ENCODE measurements around the gene PLPPR3.

PLPPR3 gene

GRCh38 chr19:821825-822503, at the start of gene PLPPR3:
PLPPR3 (minus strand) TSS chr19:821955; CDS start chr19:821559, 396 bp downstream.
- no peak for DNase-seq (ENCODE audit: low spot score)

GRCh38 chr19:870963-871401, 49.2 kb upstream of the PLPPR3 start:
- DNase-seq (ENCODE audit: low spot score), result no peak

GRCh38 chr19:870314-870713, 48.6 kb upstream of the PLPPR3 start:
- no peak for DNase-seq (ENCODE audit: low spot score)

GRCh38 chr19:869245-870177, 47.8 kb upstream of the PLPPR3 start:
- DNase-seq (ENCODE audit: low spot score), result no peak

- no peak for DNase-seq (ENCODE audit: low spot score)
Measured at GRCh38 chr19:868458-869244, 46.9 kb upstream of the PLPPR3 start.

- no peak for DNase-seq (ENCODE audit: low spot score)
Measured at GRCh38 chr19:867855-868457, 46.2 kb upstream of the PLPPR3 start.

- DNase-seq (ENCODE audit: low spot score), result no peak
Measured at GRCh38 chr19:867301-867793, 45.6 kb upstream of the PLPPR3 start.

- no peak for DNase-seq (ENCODE audit: low spot score)
Measured at GRCh38 chr19:866769-867300, 45.1 kb upstream of the PLPPR3 start.

GRCh38 chr19:863315-863620, 41.5 kb upstream of the PLPPR3 start:
- DNase-seq (ENCODE audit: low spot score), result no peak

- DNase-seq (ENCODE audit: low spot score), result peak; percentile 47
Measured at GRCh38 chr19:862581-863314, 41.0 kb upstream of the PLPPR3 start.

GRCh38 chr19:861756-862580, 40.2 kb upstream of the PLPPR3 start:
- DNase-seq (ENCODE audit: low spot score), result peak; percentile 65

GRCh38 chr19:861141-861755, 39.5 kb upstream of the PLPPR3 start:
- DNase-seq (ENCODE audit: low spot score), result no peak

- no peak for DNase-seq (ENCODE audit: low spot score)
Measured at GRCh38 chr19:858868-859843, 37.4 kb upstream of the PLPPR3 start, which contains the start of gene CFD. CFD (plus strand) TSS chr19:859664; CDS start chr19:859690, 26 bp downstream.

- DNase-seq (ENCODE audit: low spot score), result no peak
Measured at GRCh38 chr19:858284-858683, 36.5 kb upstream of the PLPPR3 start.

- no peak for DNase-seq (ENCODE audit: low spot score)
Measured at GRCh38 chr19:855566-856120, 33.9 kb upstream of the PLPPR3 start.

- no peak for DNase-seq (ENCODE audit: low spot score)
Measured at GRCh38 chr19:855142-855541, 33.4 kb upstream of the PLPPR3 start.

- DNase-seq (ENCODE audit: low spot score), result no peak
Measured at GRCh38 chr19:854549-854948, 32.8 kb upstream of the PLPPR3 start.

Measured in SW480 (cell line).